Bronchial epithelial cell (primary cell): ENCODE measurements around the gene HNRNPU. TPM values are rescaled to one million over a fixed set of nuclear protein-coding genes. Genes with fewer than 3 reads are reported as not detected.

ENCODE experiments used
- DNase-seq: peaks from one replicate; pipeline ENCODE4 v3.0.0-alpha.2; 2010; ENCODE audit warnings: low read depth
- FAIRE-seq: peaks from 2 replicates; lab custom pipeline; 2011; peaks lifted over from hg19 to GRCh38; lab: Jason Lieb, UNC
- H3K27me3 ChIP-seq: 2 replicates; pipeline ENCODE4 v1.5.1; 2011; ENCODE audit warnings: low read length; ENCODE audit not compliant: control insufficient read depth, insufficient read depth
- H3K36me3 ChIP-seq: 2 replicates; pipeline ENCODE4 v1.5.1; 2011; ENCODE audit warnings: low read length; ENCODE audit not compliant: control insufficient read depth, insufficient read depth
- H3K4me3 ChIP-seq: 2 replicates; pipeline ENCODE4 v1.5.1; 2011; ENCODE audit warnings: mild to moderate bottlenecking, low read depth, low read length, control low read depth
- CTCF ChIP-seq: IDR thresholded peaks from 2 replicates; pipeline ENCODE4 v1.5.1; 2011; ENCODE audit warnings: mild to moderate bottlenecking, moderate library complexity, low read length, control low read depth, inconsistent platforms; ENCODE audit not compliant: insufficient read depth, severe bottlenecking
- total RNA-seq: library from RNA; depleted of rRNA; stranded (reverse); fragments of >200 nt; gene quantifications from 2 replicates; pipeline ENCODE4 v1.2.1, GENCODE V29; 2014

HNRNPU gene
- total RNA-seq, 1 donor from 2014 or later = 259 TPM

GRCh38 chr1:244813327-244813726 is 51.0 kb downstream of the HNRNPU start:
- no peak for FAIRE-seq
- H3K4me3 ChIP-seq = no peak overlapping the region
- H3K36me3 ChIP-seq = no peaks in the 10 kb centered on the region
- no peaks in the 10 kb centered on the region for H3K27me3 ChIP-seq
- no peak for TF ChIP-seq CTCF
- no peak for DNase-seq

GRCh38 chr1:244810221-244810620 is 54.1 kb downstream of the HNRNPU start:
- FAIRE-seq (no peak), DNase-seq (no peak)
- H3K27me3 ChIP-seq = no peaks in the 10 kb centered on the region
- no peak for TF ChIP-seq CTCF
- no peak overlapping the region for H3K4me3 ChIP-seq
- H3K36me3 ChIP-seq = no peaks in the 10 kb centered on the region

GRCh38 chr1:244807138-244807537 is 57.2 kb downstream of the HNRNPU start:
- DNase-seq = no peak
- H3K27me3 ChIP-seq = no peaks in the 10 kb centered on the region
- no peaks in the 10 kb centered on the region for H3K36me3 ChIP-seq
- H3K4me3 ChIP-seq = no peak overlapping the region
- FAIRE-seq = no peak
- TF ChIP-seq CTCF = no peak

- H3K27me3 ChIP-seq = no peaks in the 10 kb centered on the region
- DNase-seq (no peak), FAIRE-seq (no peak)
- H3K4me3 ChIP-seq = no peak overlapping the region
- no peak for TF ChIP-seq CTCF
- H3K36me3 ChIP-seq = no peaks in the 10 kb centered on the region
Measured at GRCh38 chr1:244804841-244805240, 59.5 kb downstream of the HNRNPU start.

GRCh38 chr1:244802556-244803239 is 61.6 kb downstream of the HNRNPU start:
- no peaks in the 10 kb centered on the region for H3K36me3 ChIP-seq
- H3K4me3 ChIP-seq = no peak overlapping the region
- TF ChIP-seq CTCF = no peak
- H3K27me3 ChIP-seq = no peaks in the 10 kb centered on the region
- FAIRE-seq (no peak), DNase-seq (no peak)

GRCh38 chr1:244802041-244802440 is 62.3 kb downstream of the HNRNPU start:
- H3K27me3 ChIP-seq = no peaks in the 10 kb centered on the region
- H3K36me3 ChIP-seq = no peaks in the 10 kb centered on the region
- no peak for DNase-seq
- no peak for FAIRE-seq
- no peak for TF ChIP-seq CTCF
- H3K4me3 ChIP-seq = no peak overlapping the region
